ENCODE results near the gene TUBB4A.
A peak's percentile ranks its signal among the peaks of the same experiment; 100 is the strongest.

TUBB4A gene

DNA sequence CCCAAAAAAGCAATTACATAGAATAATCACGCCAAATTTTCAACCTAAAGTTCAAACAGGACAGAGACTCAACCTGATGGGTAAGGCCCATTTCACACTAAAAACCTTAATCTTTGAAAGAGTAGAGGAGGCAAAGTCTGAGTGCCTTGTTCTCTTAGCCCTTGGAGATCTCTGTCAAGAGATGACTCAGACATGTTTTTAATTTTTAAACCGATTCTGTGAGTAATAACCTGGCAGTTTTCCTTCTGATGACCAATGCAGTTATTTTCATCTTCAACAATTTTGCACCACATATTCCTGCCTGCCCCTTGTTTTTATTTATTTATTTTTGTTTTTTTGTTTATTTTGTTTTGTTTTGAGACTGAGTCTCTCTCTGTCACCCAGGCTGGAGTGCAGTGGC is 17.2 kb upstream of the TUBB4A start:
- Histone ChIP-seq H3K9ac (no peak overlapping the region), H3K27ac (no peak overlapping the region), H2AFZ (no peak overlapping the region), H3K79me2 (no peaks in the 10 kb centered on the region), H3K36me3 (ENCODE audit: control insufficient read depth, insufficient read depth, low read length) (no peaks in the 10 kb centered on the region), H3K4me2 (ENCODE audit: low read length) (no peak overlapping the region), H3K9me3 (ENCODE audit: control insufficient read depth, low read length) (no peaks in the 10 kb centered on the region), H3K4me1 (no peaks in the 10 kb centered on the region), H3K27me3 (ENCODE audit: control insufficient read depth, insufficient read depth, low read length) (no peaks in the 10 kb centered on the region), H3K4me3 (ENCODE audit: low read depth, low read length) (no peak overlapping the region)
- no peak for TF ChIP-seq CTCF (IDR thresholded peaks at IDR 0.05)

- Histone ChIP-seq H3K79me2 (no peaks in the 10 kb centered on the region), H3K9ac (no peak overlapping the region), H3K27ac (no peak overlapping the region), H3K9me3 (ENCODE audit: control insufficient read depth, low read length) (no peaks in the 10 kb centered on the region), H3K27me3 (ENCODE audit: control insufficient read depth, insufficient read depth, low read length) (no peaks in the 10 kb centered on the region), H3K4me1 (no peaks in the 10 kb centered on the region), H3K4me2 (ENCODE audit: low read length) (no peak overlapping the region), H3K36me3 (ENCODE audit: control insufficient read depth, insufficient read depth, low read length) (no peaks in the 10 kb centered on the region), H3K4me3 (ENCODE audit: low read depth, low read length) (no peak overlapping the region), H2AFZ (no peak overlapping the region)
- TF ChIP-seq CTCF (IDR thresholded peaks at IDR 0.05): no peak
Measured at GRCh38 chr19:6518145-6518911, 16.2 kb upstream of the TUBB4A start.

DNA sequence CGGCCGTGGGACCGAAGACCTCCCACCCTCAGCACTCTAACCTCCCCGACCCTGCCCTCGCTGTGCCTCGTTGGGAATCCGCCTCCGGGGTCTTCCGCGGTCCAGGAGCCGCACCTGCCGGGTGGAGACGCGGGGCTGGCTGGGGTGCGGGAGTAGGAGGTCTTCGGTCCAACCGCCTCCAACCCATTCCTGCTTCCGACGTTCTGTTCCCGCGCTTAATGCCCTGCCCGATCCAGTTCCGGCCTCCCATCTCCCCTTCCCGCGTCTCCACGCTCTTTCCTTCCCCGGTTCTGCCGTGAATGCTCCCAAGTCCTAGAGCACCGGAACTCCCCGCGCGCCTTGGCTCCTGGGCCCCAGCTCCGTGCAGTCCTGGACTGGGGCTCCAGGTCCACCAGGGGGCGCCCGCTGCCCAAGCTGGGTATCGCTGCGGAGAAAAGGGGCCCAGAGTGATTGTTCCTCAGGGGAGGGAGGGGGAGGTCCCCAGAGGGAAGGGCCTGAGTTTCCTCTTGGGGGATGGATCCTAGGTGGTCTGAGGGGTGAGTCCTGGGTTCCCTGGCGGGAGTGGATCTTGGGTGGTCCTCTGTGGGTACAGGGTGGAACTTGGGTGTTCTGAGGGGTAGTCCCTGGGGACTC is 14.7 kb upstream of the TUBB4A start:
- Histone ChIP-seq H2AFZ (peak overlapping the region; percentile 89), H3K9ac (no peak overlapping the region), H3K4me2 (ENCODE audit: low read length) (peak overlapping the region; percentile 77), H3K4me3 (ENCODE audit: low read depth, low read length) (peak overlapping the region; percentile 60), H3K9me3 (ENCODE audit: control insufficient read depth, low read length) (no peaks in the 10 kb centered on the region), H3K27me3 (ENCODE audit: control insufficient read depth, insufficient read depth, low read length) (no peaks in the 10 kb centered on the region), H3K36me3 (ENCODE audit: control insufficient read depth, insufficient read depth, low read length) (no peaks in the 10 kb centered on the region), H3K79me2 (no peaks in the 10 kb centered on the region), H3K27ac (peak overlapping the region; percentile 20), H3K4me1 (no peaks in the 10 kb centered on the region)
- TF ChIP-seq CTCF (IDR thresholded peaks at IDR 0.05): peak; percentile 98

DNA sequence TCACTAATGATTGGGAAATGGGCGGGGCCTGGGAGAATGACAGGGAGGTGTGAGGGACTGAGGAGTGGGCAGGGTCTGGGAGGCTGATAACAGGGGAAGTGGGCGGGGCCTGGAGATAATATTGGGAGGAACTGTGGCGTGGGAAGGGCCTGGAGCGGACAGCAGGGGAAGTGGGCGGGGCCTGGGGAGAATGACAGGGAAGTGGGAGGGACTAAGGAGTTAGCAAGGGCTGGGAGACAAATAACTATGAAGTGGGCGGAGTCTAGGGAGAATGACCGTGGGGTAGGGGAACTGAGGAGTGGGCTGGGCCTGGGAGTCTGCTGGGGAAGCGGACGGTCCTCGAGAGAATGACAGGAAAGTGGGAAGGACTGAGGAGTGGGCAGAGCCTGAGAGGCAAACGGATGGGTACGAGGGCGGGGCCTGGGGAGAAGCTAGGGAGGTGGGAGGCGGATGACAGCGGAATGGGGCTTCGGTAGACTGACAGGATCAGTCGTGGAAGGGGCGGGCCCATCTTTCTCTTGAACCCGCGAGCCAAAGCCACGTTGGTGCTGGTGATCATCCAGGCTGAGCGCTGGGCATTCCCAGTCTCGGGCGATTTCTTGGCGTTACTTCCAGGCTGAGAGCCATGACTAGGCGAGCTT is 14.0 kb upstream of the TUBB4A start:
- TF ChIP-seq CTCF (IDR thresholded peaks at IDR 0.05): no peak
- H2AFZ ChIP-seq: peak overlapping the region; percentile 89
- no peaks in the 10 kb centered on the region for H3K79me2 ChIP-seq
- peak overlapping the region; percentile 20 for H3K27ac ChIP-seq
- no peaks in the 10 kb centered on the region for H3K4me1 ChIP-seq
- peak overlapping the region; percentile 60 for H3K4me3 ChIP-seq (ENCODE audit: low read depth, low read length)
- H3K9ac ChIP-seq: no peak overlapping the region
- H3K9me3 ChIP-seq (ENCODE audit: control insufficient read depth, low read length): no peaks in the 10 kb centered on the region
- H3K4me2 ChIP-seq (ENCODE audit: low read length): peak overlapping the region; percentile 77
- no peaks in the 10 kb centered on the region for H3K36me3 ChIP-seq (ENCODE audit: control insufficient read depth, insufficient read depth, low read length)
- H3K27me3 ChIP-seq (ENCODE audit: control insufficient read depth, insufficient read depth, low read length): no peaks in the 10 kb centered on the region

Data from parathyroid adenoma (tissue), 2 donors.